ENCODE measurements around the gene FREM3. TPM values are rescaled to one million over a fixed set of nuclear protein-coding genes. Genes with fewer than 3 reads are reported as not detected.

Gene FREM3
- polyA plus RNA-seq, 2 of the 4 experiments (the other 2 are of a cell fraction), result not detected

DNA sequence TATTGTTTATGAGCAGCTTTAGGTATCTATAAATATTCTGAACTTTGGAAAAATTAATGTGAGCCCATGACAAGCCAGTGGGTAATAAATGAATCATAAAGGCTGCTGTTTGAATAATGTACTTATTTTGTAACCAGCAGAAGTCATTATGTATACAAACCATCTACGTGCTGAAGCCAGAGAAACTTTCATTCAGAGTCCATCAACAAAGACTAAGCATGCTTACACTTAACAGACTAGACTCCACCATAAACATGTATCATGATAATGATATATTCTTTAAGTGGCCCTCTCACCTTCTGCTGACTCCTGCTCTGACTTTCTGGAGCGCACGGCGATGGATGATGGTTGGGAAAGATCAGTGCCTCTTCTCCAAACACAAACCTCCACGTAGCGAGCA, 114.9 kb downstream of the FREM3 start:
- no peak for ATAC-seq
- WGBS (ENCODE audit: missing lambda C conversion rate), result 38% methylated on average over 6 of the region's 6 CpGs
- no peak for FAIRE-seq
- no peak overlapping the region for H3K4me3 ChIP-seq
- H3K9me3 ChIP-seq, result no peaks in the 10 kb centered on the region
- TF ChIP-seq MAZ (IDR thresholded peaks at IDR 0.05; ENCODE audit: borderline replicate concordance, low read depth, low read length), result no peak
- TF ChIP-seq NFE2L2 (conservative IDR thresholded peaks at IDR 0.05; ENCODE audit: low read length), result no peak
- TF ChIP-seq ZSCAN20 (CRISPR knock-in tag; IDR thresholded peaks at IDR 0.05), result no peak
- TF ChIP-seq, protein P1, sequence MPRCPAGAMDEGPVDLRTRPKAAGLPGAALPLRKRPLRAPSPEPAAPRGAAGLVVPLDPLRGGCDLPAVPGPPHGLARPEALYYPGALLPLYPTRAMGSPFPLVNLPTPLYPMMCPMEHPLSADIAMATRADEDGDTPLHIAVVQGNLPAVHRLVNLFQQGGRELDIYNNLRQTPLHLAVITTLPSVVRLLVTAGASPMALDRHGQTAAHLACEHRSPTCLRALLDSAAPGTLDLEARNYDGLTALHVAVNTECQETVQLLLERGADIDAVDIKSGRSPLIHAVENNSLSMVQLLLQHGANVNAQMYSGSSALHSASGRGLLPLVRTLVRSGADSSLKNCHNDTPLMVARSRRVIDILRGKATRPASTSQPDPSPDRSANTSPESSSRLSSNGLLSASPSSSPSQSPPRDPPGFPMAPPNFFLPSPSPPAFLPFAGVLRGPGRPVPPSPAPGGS (IDR thresholded peaks at IDR 0.05), result no peak
- no peak for TF ChIP-seq PHF8 (IDR thresholded peaks at IDR 0.05; ENCODE audit: borderline replicate concordance, low read depth)
- TF ChIP-seq RCOR1 (IDR thresholded peaks at IDR 0.05; ENCODE audit: low read depth, low read length), result no peak
- TF ChIP-seq EHF (CRISPR knock-in tag; IDR thresholded peaks at IDR 0.05), result no peak
- no peak for TF ChIP-seq MAFK (IDR thresholded peaks at IDR 0.05; ENCODE audit: partially characterized antibody)
- TF ChIP-seq EHMT2 (IDR thresholded peaks at IDR 0.05; ENCODE audit: low read depth), result no peak
- no peak for TF ChIP-seq GATA3 (IDR thresholded peaks at IDR 0.05; ENCODE audit: borderline replicate concordance)
- no peak for TF ChIP-seq FOXS1 (CRISPR knock-in tag; IDR thresholded peaks at IDR 0.05)
- TF ChIP-seq, protein P2, sequence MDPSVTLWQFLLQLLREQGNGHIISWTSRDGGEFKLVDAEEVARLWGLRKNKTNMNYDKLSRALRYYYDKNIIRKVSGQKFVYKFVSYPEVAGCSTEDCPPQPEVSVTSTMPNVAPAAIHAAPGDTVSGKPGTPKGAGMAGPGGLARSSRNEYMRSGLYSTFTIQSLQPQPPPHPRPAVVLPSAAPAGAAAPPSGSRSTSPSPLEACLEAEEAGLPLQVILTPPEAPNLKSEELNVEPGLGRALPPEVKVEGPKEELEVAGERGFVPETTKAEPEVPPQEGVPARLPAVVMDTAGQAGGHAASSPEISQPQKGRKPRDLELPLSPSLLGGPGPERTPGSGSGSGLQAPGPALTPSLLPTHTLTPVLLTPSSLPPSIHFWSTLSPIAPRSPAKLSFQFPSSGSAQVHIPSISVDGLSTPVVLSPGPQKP (IDR thresholded peaks at IDR 0.05; ENCODE audit: low read depth, low read length), result no peak
- no peak for TF ChIP-seq ZNF302 (CRISPR knock-in tag; IDR thresholded peaks at IDR 0.05)
- no peak for TF ChIP-seq SMC3 (IDR thresholded peaks at IDR 0.05)
- H3K4me1 ChIP-seq, result no peaks in the 10 kb centered on the region
- ChIA-PET POLR2A (no interaction called here), CTCF (no interaction called here)
- no peak overlapping the region for H3K4me2 ChIP-seq
- no peak overlapping the region for H3K27ac ChIP-seq
- DNase-seq (ENCODE audit: low read depth in 1 of 2, low spot score in 1 of 2), result no peak

DNA sequence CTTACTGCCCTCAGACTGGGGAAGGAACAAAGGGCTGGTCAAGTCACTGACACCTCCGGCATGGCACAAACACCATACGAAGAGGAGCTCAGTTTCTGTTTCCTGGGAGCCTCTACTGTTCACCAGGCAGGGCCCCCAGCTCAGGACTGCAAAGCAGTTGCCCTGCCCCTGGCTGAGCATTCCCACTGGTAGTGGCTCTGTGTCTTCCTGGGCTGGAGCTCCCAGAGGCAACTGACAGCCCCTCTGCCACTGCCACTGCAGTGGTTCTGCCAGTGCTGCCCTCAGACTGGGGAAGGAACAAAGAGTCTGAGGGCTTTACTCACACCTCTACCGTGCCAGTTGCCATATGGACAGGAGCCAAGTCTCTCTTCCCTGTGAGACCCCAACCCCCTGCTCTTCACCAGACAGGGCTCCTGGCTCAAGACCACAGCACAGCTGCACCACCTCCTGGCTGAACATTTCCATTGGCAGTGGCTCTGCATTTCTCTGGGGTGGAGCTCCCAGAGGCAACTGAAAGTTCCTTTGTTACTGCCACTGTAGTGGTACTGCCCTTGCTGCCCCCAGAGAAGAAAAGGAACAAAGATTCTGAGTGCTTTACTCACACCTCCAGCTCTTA, 119.0 kb downstream of the FREM3 start:
- TF ChIP-seq CBX2 (IDR thresholded peaks at IDR 0.05; ENCODE audit: borderline replicate concordance, low read depth) (no peak), EHF (CRISPR knock-in tag; IDR thresholded peaks at IDR 0.05) (no peak), JUN (IDR thresholded peaks at IDR 0.05) (no peak), HOXB5 (CRISPR knock-in tag; IDR thresholded peaks at IDR 0.05) (no peak), FOSB (CRISPR knock-in tag; IDR thresholded peaks at IDR 0.05) (no peak)
- TF ChIP-seq, protein P1 (IDR thresholded peaks at IDR 0.05), result no peak
- H3K27ac ChIP-seq, result no peak overlapping the region
- ATAC-seq (no peak), DNase-seq (ENCODE audit: low read depth in 1 of 2, low spot score in 1 of 2) (no peak), FAIRE-seq (no peak)
- H3K4me3 ChIP-seq, result no peak overlapping the region
- ChIA-PET POLR2A (no interaction called here), CTCF (no interaction called here)
- no peaks in the 10 kb centered on the region for H3K4me1 ChIP-seq
- no peak overlapping the region for H3K4me2 ChIP-seq
- no peaks in the 10 kb centered on the region for H3K9me3 ChIP-seq
- WGBS (ENCODE audit: missing lambda C conversion rate), result 30% methylated on average over 2 of the region's 3 CpGs

DNA sequence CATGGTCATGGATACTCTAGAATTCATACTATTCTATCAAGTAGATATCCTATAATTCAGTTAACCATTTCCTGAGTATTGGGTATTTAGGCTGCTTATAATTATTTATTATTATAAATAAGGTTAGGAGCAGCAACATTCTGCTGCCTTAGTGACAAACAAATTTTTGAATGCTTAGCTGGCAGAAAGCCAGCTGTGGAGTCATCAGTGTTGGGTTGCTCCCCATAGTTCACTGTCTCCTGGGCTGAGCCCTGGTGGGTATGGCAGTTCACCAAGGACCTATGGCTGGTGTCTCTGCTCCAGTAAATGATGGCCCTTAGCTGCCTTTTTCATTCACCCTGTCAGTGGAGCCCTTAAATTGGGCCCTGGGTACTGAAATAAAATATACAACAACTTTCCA, 125.1 kb downstream of the FREM3 start:
- DNase-seq (ENCODE audit: low read depth in 1 of 2, low spot score in 1 of 2), result no peak
- no peak for ATAC-seq
- no peaks in the 10 kb centered on the region for H3K9me3 ChIP-seq
- ChIA-PET CTCF (no interaction called here), POLR2A (no interaction called here)
- no peak overlapping the region for H3K4me3 ChIP-seq
- no peaks in the 10 kb centered on the region for H3K4me1 ChIP-seq
- FAIRE-seq, result no peak
- H3K4me2 ChIP-seq, result no peak overlapping the region
- no peak overlapping the region for H3K27ac ChIP-seq
- TF ChIP-seq POLR2A (IDR thresholded peaks at IDR 0.05; ENCODE audit: low read length) (no peak), KDM1A (IDR thresholded peaks at IDR 0.05; ENCODE audit: low read depth) (no peak), RFX5 (IDR thresholded peaks at IDR 0.05) (no peak), MAFK (IDR thresholded peaks at IDR 0.05; ENCODE audit: partially characterized antibody) (no peak), ZSCAN20 (CRISPR knock-in tag; IDR thresholded peaks at IDR 0.05) (no peak), SREBF2 (IDR thresholded peaks at IDR 0.05) (no peak), HDAC2 (IDR thresholded peaks at IDR 0.05) (no peak), JUN (IDR thresholded peaks at IDR 0.05) (no peak), RCOR1 (IDR thresholded peaks at IDR 0.05; ENCODE audit: low read depth, low read length) (no peak), HEYL (CRISPR knock-in tag; IDR thresholded peaks at IDR 0.05) (no peak), RNF2 (IDR thresholded peaks at IDR 0.05; ENCODE audit: borderline replicate concordance, low read depth) (no peak), MYC (IDR thresholded peaks at IDR 0.05; ENCODE audit: borderline replicate concordance, low read length) (no peak), CBX8 (IDR thresholded peaks at IDR 0.05) (no peak), HOXA7 (CRISPR knock-in tag; IDR thresholded peaks at IDR 0.05) (no peak)
- TF ChIP-seq, protein P3, sequence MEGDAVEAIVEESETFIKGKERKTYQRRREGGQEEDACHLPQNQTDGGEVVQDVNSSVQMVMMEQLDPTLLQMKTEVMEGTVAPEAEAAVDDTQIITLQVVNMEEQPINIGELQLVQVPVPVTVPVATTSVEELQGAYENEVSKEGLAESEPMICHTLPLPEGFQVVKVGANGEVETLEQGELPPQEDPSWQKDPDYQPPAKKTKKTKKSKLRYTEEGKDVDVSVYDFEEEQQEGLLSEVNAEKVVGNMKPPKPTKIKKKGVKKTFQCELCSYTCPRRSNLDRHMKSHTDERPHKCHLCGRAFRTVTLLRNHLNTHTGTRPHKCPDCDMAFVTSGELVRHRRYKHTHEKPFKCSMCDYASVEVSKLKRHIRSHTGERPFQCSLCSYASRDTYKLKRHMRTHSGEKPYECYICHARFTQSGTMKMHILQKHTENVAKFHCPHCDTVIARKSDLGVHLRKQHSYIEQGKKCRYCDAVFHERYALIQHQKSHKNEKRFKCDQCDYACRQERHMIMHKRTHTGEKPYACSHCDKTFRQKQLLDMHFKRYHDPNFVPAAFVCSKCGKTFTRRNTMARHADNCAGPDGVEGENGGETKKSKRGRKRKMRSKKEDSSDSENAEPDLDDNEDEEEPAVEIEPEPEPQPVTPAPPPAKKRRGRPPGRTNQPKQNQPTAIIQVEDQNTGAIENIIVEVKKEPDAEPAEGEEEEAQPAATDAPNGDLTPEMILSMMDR (IDR thresholded peaks at IDR 0.05), result no peak
- TF ChIP-seq, protein P4, sequence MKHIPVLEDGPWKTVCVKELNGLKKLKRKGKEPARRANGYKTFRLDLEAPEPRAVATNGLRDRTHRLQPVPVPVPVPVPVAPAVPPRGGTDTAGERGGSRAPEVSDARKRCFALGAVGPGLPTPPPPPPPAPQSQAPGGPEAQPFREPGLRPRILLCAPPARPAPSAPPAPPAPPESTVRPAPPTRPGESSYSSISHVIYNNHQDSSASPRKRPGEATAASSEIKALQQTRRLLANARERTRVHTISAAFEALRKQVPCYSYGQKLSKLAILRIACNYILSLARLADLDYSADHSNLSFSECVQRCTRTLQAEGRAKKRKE (CRISPR knock-in tag; IDR thresholded peaks at IDR 0.05; ENCODE audit: low read depth), result no peak
- TF ChIP-seq, protein P5, sequence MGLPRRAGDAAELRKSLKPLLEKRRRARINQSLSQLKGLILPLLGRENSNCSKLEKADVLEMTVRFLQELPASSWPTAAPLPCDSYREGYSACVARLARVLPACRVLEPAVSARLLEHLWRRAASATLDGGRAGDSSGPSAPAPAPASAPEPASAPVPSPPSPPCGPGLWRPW (IDR thresholded peaks at IDR 0.05), result no peak
